ENCODE measurements around the gene LIN7B.

DNA sequence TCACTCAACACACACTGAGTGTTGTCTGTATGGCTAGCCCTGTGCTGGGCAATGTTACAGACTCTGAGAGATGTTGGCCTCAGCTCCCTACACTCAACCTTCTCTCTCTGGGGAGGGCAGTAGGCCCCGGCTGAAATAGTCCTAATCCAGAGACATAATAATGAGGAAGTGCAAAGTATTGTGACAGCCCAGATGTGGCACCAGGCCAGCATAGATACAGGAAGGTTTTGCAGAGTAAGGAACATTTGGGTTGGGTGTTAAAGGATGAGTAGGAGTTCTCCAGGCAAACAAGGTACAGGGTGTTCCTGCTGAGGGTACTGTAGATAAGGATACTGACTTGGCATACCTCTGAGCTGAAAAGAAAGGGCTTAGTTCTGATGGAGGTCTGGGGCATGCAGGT lies 2.4 kb downstream of the LIN7B start:
- no peak for TF ChIP-seq EP300 (IDR thresholded peaks at IDR 0.05)
- no peak for TF ChIP-seq POLR2AphosphoS5 (IDR thresholded peaks at IDR 0.05)

Data from suprapubic skin (tissue), 4 donors.